ENCODE results near the gene SNAP29.
A peak's percentile ranks its signal among the peaks of the same experiment; 100 is the strongest.
"Not testable (repeated sequence)": the region's sequence is repeated elsewhere in the genome, so short reads cannot be mapped to it uniquely, and the experiment has no call there.

The SNAP29 gene

GRCh38 chr22:20903093-20903492, 44.3 kb downstream of the SNAP29 start:
- no peak for DNase-seq

- DNase-seq, result peak; percentile 21
Measured at GRCh38 chr22:20904008-20904979, 45.5 kb downstream of the SNAP29 start.

- peak; percentile 21 for DNase-seq
Measured at GRCh38 chr22:20904980-20905355, 46.2 kb downstream of the SNAP29 start.

- peak; percentile 34 for DNase-seq
Measured at GRCh38 chr22:20905415-20906386, 46.9 kb downstream of the SNAP29 start.

- no peak for DNase-seq
Measured at GRCh38 chr22:20906387-20906767, 47.6 kb downstream of the SNAP29 start.

GRCh38 chr22:20908717-20909116, 49.9 kb downstream of the SNAP29 start:
- DNase-seq, result not testable (repeated sequence)

- DNase-seq, result no peak
Measured at GRCh38 chr22:20909543-20910303, 50.9 kb downstream of the SNAP29 start.

- no peak for DNase-seq
Measured at GRCh38 chr22:20912494-20912893, 53.7 kb downstream of the SNAP29 start.

GRCh38 chr22:20916916-20917810, 58.4 kb downstream of the SNAP29 start, which contains the start of gene CRKL:
Gene CRKL (plus strand): TSS chr22:20917407. CDS start chr22:20917935, 528 bp downstream.
- DNase-seq, result peak; percentile 87

- no peak for DNase-seq
Measured at GRCh38 chr22:20918663-20919218, 59.9 kb downstream of the SNAP29 start.

- DNase-seq, result no peak
Measured at GRCh38 chr22:20919718-20920117, 60.9 kb downstream of the SNAP29 start.

- no peak for DNase-seq
Measured at GRCh38 chr22:20920881-20921203, 62.0 kb downstream of the SNAP29 start.

GRCh38 chr22:20922141-20922751, 63.4 kb downstream of the SNAP29 start:
- DNase-seq, result no peak

- no peak for DNase-seq
Measured at GRCh38 chr22:20926243-20926642, 67.4 kb downstream of the SNAP29 start.

GRCh38 chr22:20927940-20928572, 69.2 kb downstream of the SNAP29 start:
- no peak for DNase-seq

- no peak for DNase-seq
Measured at GRCh38 chr22:20928573-20928967, 69.8 kb downstream of the SNAP29 start.

- DNase-seq, result no peak
Measured at GRCh38 chr22:20930004-20930403, 71.2 kb downstream of the SNAP29 start.

- not testable (repeated sequence) for DNase-seq
Measured at GRCh38 chr22:20930435-20930834, 71.6 kb downstream of the SNAP29 start.

GRCh38 chr22:20931126-20931654, 72.4 kb downstream of the SNAP29 start:
- no peak for DNase-seq

GRCh38 chr22:20933910-20934309, 75.1 kb downstream of the SNAP29 start:
- DNase-seq, result no peak

Data from DMS 273 treated with DMSO at 0.1 percent for 48 hours (cell line).